ENCODE results near the gene TMEM191C. TPM values are rescaled to one million over a fixed set of nuclear protein-coding genes. Genes with fewer than 3 reads are reported as not detected.

Gene TMEM191C
- 0.13 and 3.8 TPM in 2 replicates for total RNA-seq

DNA sequence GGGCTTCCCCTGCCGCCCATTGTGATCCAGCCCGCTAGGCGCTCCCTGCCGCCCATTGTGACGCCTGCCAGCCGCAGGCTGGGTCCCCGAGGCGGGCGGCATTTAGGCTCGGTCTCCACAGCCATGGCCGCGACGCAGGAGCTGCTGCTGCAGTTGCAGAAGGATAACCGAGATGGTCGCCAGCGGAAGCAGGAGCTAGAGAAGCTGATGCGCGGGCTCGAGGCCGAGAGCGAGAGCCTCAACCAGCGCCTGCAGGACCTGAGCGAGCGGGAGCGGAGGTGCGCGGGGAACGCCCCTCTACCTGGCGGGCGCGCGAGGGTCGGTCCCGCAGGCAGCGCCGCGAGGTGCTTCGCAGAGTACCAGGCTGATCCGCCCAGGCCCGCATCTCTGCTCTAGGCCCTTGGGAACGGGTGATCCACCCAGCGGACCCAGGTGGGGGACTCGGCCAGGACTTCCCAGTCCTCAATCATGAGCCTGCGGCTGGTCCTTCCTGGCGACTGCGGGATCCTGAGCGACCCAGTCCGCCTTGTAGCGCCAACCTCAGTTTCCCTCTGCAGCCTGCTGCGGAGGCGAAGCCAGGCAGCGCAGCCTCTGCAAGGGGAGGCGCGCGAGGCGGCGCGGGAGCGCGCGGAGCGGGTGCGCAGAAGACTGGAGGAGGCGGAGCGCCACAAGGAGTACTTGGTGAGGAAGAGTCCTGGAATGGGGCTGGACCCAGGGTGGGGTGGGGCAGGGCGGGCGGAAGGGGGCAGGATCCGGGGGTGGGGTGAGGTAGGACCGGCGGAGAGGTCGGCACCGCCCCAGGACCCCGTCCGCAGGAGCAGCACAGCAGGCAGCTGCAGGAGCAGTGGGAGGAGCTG lies at the start of gene TMEM191C:
Gene TMEM191C, plus strand, starts transcription at position 51 of the 857 bp plus-strand sequence. Its CDS starts 73 bp downstream, at position 124.

Other genes with a start within 250 kb of the TMEM191C start
- under 0.01 TPM in 1 of 2 replicates, not detected in the other for gene RIMBP3B, start 83.6 kb upstream of the TMEM191C start, total RNA-seq
- 2.3 and 2.7 TPM in 2 replicates for gene HIC2, start 50.0 kb upstream of the TMEM191C start, total RNA-seq
- under 0.01 TPM in 2 replicates for gene RIMBP3C, start 84.1 kb downstream of the TMEM191C start, total RNA-seq
- gene UBE2L3, start 100.3 kb downstream of the TMEM191C start, total RNA-seq, result 66.1 and 70.3 TPM in 2 replicates
- gene YDJC, start 162.6 kb downstream of the TMEM191C start, total RNA-seq, result 50.1 and 60.4 TPM in 2 replicates
- 0.16 TPM in 1 of 2 replicates, not detected in the other for gene CCDC116, start 165.4 kb downstream of the TMEM191C start, total RNA-seq
- 24.3 and 87.4 TPM in 2 replicates for gene SDF2L1, start 174.9 kb downstream of the TMEM191C start, total RNA-seq
- gene PPIL2, start 198.6 kb downstream of the TMEM191C start, total RNA-seq, result 28.1 and 30.6 TPM in 2 replicates

Data from epithelial cell of alveolus of lung (primary cell).